IPS-18a (cell line): ENCODE results near the gene CCDC148.
"Not testable (repeated sequence)": the region's sequence is repeated elsewhere in the genome, so short reads cannot be mapped to it uniquely, and the experiment has no call there.

Experiments used
- H3K27ac ChIP-seq: one replicate; pipeline ENCODE4 v1.5.1; 2013; ENCODE audit warnings: low read length
- H3K27me3 ChIP-seq: one replicate; pipeline ENCODE4 v1.6.1; 2013; ENCODE audit warnings: mild to moderate bottlenecking, low read length; ENCODE audit not compliant: control insufficient read depth, insufficient read depth
- H3K36me3 ChIP-seq: one replicate; pipeline ENCODE4 v1.6.1; 2013; ENCODE audit warnings: low read depth, low read length; ENCODE audit not compliant: control insufficient read depth
- H3K4me1 ChIP-seq: one replicate; pipeline ENCODE4 v1.6.1; 2013; ENCODE audit warnings: low read depth, low read length; ENCODE audit not compliant: control insufficient read depth
- H3K4me3 ChIP-seq: one replicate; pipeline ENCODE4 v1.5.1; 2013; ENCODE audit warnings: low read length
- H3K9ac ChIP-seq: one replicate; pipeline ENCODE4 v1.6.1; 2013; ENCODE audit warnings: mild to moderate bottlenecking, low read length, moderate library complexity
- H3K9me3 ChIP-seq: one replicate; pipeline ENCODE4 v1.6.1; 2013; ENCODE audit warnings: low read depth, low read length; ENCODE audit not compliant: control insufficient read depth

The CCDC148 gene

DNA sequence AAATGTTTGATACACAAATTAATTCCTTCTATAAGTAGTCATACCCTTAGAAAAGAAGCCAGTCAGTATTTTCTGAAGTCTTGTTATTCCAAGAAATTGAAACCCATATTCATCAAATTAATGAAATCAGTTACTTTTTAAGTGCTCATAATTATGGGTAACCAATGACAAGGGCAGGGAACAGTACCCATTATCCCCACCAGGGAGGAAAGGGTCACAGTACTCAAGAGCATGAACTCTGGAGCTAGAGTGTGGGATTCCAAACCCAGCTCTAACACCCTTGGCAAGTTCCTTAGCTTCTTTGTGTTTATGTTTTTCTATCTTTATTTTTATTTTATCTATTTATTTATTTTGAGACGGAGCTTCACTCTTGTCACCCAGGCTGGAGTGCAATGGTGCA, 68.4 kb downstream of the CCDC148 start:
- H3K27me3 ChIP-seq, result no peaks in the 10 kb centered on the region
- no peak overlapping the region for H3K4me3 ChIP-seq
- H3K36me3 ChIP-seq, result no peaks in the 10 kb centered on the region
- H3K4me1 ChIP-seq, result no peaks in the 10 kb centered on the region
- H3K9ac ChIP-seq, result no peak overlapping the region
- no peaks in the 10 kb centered on the region for H3K9me3 ChIP-seq
- no peak overlapping the region for H3K27ac ChIP-seq

- no peak overlapping the region for H3K4me3 ChIP-seq
- H3K4me1 ChIP-seq, result no peaks in the 10 kb centered on the region
These were observed 70.9 kb downstream of the CCDC148 start for GRCh38 chr2:158385646-158386045.

GRCh38 chr2:158381978-158382377, 74.6 kb downstream of the CCDC148 start:
- no peaks in the 10 kb centered on the region for H3K36me3 ChIP-seq
- no peak overlapping the region for H3K4me3 ChIP-seq
- no peak overlapping the region for H3K9ac ChIP-seq
- no peaks in the 10 kb centered on the region for H3K27me3 ChIP-seq
- no peaks in the 10 kb centered on the region for H3K9me3 ChIP-seq
- no peak overlapping the region for H3K27ac ChIP-seq
- H3K4me1 ChIP-seq, result no peaks in the 10 kb centered on the region

More at GRCh38 chr2:158385646-158386045, 70.9 kb downstream of the CCDC148 start:
- H3K27ac ChIP-seq, result no peak overlapping the region
- H3K9ac ChIP-seq, result no peak overlapping the region
- no peaks in the 10 kb centered on the region for H3K9me3 ChIP-seq
- no peaks in the 10 kb centered on the region for H3K36me3 ChIP-seq
- H3K27me3 ChIP-seq, result no peaks in the 10 kb centered on the region

GRCh38 chr2:158381205-158381604, 75.3 kb downstream of the CCDC148 start:
- no peak overlapping the region for H3K27ac ChIP-seq
- H3K36me3 ChIP-seq, result no peaks in the 10 kb centered on the region
- no peaks in the 10 kb centered on the region for H3K27me3 ChIP-seq
- H3K9ac ChIP-seq, result no peak overlapping the region
- H3K4me1 ChIP-seq, result no peaks in the 10 kb centered on the region
- no peaks in the 10 kb centered on the region for H3K9me3 ChIP-seq
- no peak overlapping the region for H3K4me3 ChIP-seq

GRCh38 chr2:158380746-158381145, 75.8 kb downstream of the CCDC148 start:
- no peaks in the 10 kb centered on the region for H3K9me3 ChIP-seq
- H3K4me1 ChIP-seq, result no peaks in the 10 kb centered on the region

DNA sequence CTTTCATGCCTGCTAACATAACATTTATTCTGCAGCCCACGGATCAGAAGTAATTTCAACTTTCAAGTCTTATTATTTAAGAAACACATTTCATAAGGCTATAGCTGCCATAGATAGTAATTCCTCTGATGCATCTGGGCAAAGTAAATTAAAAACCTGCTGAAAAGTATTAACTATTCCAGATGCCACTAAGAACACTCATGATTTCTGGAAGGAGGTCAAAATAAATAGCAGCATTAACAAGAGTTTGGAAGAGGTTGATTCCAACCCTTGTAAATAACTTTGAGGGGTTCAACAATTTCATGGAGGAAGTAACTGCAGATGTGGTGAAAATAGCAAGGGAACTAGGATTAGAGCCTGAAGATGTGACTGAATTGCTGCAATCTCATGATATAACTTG, 77.6 kb downstream of the CCDC148 start:
- no peak overlapping the region for H3K4me3 ChIP-seq
- no peak overlapping the region for H3K9ac ChIP-seq
- H3K27me3 ChIP-seq, result no peaks in the 10 kb centered on the region
- no peaks in the 10 kb centered on the region for H3K36me3 ChIP-seq
- H3K27ac ChIP-seq, result no peak overlapping the region
- no peaks in the 10 kb centered on the region for H3K4me1 ChIP-seq
- H3K9me3 ChIP-seq, result no peaks in the 10 kb centered on the region

More at GRCh38 chr2:158380746-158381145, 75.8 kb downstream of the CCDC148 start:
- no peaks in the 10 kb centered on the region for H3K27me3 ChIP-seq
- no peaks in the 10 kb centered on the region for H3K36me3 ChIP-seq
- H3K27ac ChIP-seq, result no peak overlapping the region
- no peak overlapping the region for H3K4me3 ChIP-seq
- H3K9ac ChIP-seq, result no peak overlapping the region

- no peaks in the 10 kb centered on the region for H3K36me3 ChIP-seq
- H3K9ac ChIP-seq, result no peak overlapping the region
- H3K9me3 ChIP-seq, result no peaks in the 10 kb centered on the region
- H3K27ac ChIP-seq, result no peak overlapping the region
- H3K27me3 ChIP-seq, result no peaks in the 10 kb centered on the region
- no peak overlapping the region for H3K4me3 ChIP-seq
- H3K4me1 ChIP-seq, result no peaks in the 10 kb centered on the region
These were observed 90.2 kb downstream of the CCDC148 start for GRCh38 chr2:158366342-158366741.

DNA sequence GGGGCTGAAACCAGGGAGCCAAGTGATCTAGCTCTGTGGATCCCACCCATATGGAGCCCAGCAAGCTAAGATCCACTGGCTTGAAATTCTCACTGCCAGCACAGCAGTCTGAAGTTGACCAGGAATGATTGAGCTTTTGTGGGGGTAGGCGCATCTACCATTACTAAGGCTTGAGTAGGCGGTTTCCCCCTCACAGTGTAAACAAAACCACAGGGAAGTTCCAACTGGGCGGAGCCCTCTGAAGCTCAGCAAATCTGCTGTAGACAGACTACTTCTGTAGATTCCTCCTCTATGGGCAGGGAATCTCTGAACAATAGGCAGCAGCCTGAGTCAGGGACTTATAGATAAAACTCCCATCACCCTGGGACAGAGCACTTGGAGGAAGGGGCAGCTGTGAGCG, 96.7 kb downstream of the CCDC148 start:
- Histone ChIP-seq H3K4me3 (no peak overlapping the region), H3K36me3 (no peaks in the 10 kb centered on the region), H3K27ac (no peak overlapping the region), H3K27me3 (no peaks in the 10 kb centered on the region), H3K9ac (no peak overlapping the region), H3K9me3 (no peaks in the 10 kb centered on the region), H3K4me1 (no peaks in the 10 kb centered on the region)

- H3K9me3 ChIP-seq, result no peaks in the 10 kb centered on the region
- no peak overlapping the region for H3K9ac ChIP-seq
- no peaks in the 10 kb centered on the region for H3K4me1 ChIP-seq
- no peak overlapping the region for H3K4me3 ChIP-seq
- no peaks in the 10 kb centered on the region for H3K36me3 ChIP-seq
- H3K27ac ChIP-seq, result no peak overlapping the region
- H3K27me3 ChIP-seq, result no peaks in the 10 kb centered on the region
These were observed 98.9 kb downstream of the CCDC148 start for GRCh38 chr2:158357699-158358098.

DNA sequence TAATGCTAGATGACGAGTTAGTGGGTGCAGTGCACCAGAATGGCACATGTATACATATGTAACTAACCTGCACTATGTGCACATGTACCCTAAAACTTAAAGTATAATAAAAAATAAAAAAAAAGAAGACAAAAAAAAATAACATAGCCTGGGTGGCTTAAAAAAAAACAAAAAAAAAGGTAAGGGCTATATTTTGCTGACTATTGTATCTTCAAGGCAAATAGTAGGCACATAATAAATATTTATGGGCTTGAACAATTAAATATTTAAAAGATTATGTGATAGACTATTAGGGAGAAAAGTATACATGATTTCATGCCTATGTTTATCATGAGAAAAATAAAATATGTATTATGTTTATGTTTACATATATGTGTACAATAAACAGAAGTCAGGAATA, 99.4 kb downstream of the CCDC148 start:
- Histone ChIP-seq H3K4me1 (no peaks in the 10 kb centered on the region), H3K9me3 (no peaks in the 10 kb centered on the region), H3K27ac (no peak overlapping the region), H3K27me3 (no peaks in the 10 kb centered on the region), H3K36me3 (no peaks in the 10 kb centered on the region), H3K4me3 (no peak overlapping the region), H3K9ac (no peak overlapping the region)

DNA sequence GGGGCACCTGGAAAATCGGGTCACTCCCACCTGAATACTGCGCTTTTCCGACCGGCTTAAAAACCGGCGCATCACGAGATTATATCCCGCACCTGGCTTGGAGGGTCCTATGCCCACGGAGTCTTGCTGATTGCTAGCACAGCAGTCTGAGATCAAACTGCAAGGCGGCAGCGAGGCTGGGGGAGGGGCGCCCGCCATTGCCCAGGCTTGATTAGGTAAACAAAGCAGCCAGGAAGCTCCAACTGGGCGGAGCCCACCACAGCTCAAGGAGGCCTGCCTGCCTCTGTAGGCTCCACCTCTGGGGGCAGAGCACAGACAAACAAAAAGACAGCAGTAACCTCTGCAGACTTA, 105.1 kb downstream of the CCDC148 start:
- not testable (repeated sequence) for H3K4me1 ChIP-seq, H3K27ac ChIP-seq

GRCh38 chr2:158350751-158351465, 105.6 kb downstream of the CCDC148 start:
- H3K4me3 ChIP-seq, H3K27me3 ChIP-seq, H3K9ac ChIP-seq, H3K4me1 ChIP-seq, H3K36me3 ChIP-seq, H3K27ac ChIP-seq, H3K9me3 ChIP-seq: not testable (repeated sequence)

More for the DNA sequence above, 105.1 kb downstream of the CCDC148 start:
- H3K4me3 ChIP-seq, H3K9me3 ChIP-seq, H3K36me3 ChIP-seq, H3K9ac ChIP-seq, H3K27me3 ChIP-seq: not testable (repeated sequence)
